ENCODE results near the gene LANCL1.

LANCL1 gene, protein sequence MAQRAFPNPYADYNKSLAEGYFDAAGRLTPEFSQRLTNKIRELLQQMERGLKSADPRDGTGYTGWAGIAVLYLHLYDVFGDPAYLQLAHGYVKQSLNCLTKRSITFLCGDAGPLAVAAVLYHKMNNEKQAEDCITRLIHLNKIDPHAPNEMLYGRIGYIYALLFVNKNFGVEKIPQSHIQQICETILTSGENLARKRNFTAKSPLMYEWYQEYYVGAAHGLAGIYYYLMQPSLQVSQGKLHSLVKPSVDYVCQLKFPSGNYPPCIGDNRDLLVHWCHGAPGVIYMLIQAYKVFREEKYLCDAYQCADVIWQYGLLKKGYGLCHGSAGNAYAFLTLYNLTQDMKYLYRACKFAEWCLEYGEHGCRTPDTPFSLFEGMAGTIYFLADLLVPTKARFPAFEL

DNA sequence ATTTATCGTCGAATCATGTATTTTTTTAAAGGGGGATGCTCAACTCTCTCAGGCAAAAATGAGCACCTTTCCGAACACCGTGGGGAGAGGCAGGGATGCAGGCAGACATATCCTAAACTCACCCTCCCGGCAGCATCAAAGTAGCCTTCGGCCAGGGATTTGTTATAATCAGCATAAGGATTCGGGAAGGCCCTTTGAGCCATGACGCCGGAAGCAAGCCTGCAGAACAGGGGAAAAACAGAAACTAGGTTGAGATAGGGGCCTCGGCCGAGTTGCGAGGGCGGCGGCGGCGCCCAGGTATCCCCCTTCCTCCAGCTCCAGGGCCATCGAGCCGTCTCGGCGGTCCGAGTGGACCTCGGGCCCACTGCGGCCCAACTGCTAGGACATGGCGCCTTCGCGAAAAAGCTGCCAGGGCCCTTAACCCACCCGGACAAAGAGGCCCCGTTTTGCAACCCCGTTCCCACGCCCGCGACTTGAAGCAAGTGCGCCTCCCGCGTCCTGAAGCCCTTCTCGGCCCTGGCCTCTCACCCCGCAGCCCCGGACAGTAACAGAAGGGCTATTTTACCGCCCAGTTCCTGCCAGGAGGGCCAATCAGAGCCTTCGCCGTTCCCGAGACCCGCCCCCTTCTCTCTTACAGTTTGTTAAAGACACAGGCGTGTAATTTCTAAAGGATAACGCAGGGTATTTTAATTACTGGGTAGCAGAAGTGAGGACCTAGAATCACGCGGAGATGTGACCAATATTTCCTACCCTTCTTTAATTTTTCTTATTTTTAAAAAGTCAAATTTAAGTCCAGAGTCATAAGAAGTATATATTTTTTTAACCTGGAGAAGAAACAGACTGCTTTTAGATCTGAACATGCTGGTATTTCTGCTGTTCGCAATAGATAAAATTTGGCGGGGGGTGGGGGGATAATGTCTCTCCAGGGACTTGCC lies at the start of gene LANCL1:
Gene LANCL1 (minus strand): TSS at position 566 of the 935 bp plus-strand sequence. CDS start 363 bp downstream, at position 203.
- peak; percentile 78 for DNase-seq (ENCODE audit: low spot score)

DNA sequence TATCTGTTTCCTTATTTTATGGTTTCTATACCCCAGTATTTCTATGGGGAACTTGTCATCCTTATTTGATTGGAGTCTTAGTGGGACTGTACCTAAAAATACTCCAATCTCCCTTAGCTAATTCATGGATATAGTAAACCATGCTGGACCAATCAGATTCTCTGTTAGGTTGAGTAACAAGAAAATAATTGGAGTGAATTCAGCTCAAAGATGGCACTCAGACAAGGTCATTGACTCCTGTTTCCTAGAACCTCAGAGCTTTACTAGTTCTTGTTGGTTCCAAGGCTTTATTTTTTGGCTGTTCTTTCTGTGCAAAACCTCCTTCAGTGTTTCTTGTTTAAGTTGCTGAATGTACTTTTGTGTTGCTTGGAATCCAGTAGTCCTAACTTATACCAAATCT lies 48.0 kb upstream of the LANCL1 start:
- DNase-seq (ENCODE audit: low spot score) = no peak

DNA sequence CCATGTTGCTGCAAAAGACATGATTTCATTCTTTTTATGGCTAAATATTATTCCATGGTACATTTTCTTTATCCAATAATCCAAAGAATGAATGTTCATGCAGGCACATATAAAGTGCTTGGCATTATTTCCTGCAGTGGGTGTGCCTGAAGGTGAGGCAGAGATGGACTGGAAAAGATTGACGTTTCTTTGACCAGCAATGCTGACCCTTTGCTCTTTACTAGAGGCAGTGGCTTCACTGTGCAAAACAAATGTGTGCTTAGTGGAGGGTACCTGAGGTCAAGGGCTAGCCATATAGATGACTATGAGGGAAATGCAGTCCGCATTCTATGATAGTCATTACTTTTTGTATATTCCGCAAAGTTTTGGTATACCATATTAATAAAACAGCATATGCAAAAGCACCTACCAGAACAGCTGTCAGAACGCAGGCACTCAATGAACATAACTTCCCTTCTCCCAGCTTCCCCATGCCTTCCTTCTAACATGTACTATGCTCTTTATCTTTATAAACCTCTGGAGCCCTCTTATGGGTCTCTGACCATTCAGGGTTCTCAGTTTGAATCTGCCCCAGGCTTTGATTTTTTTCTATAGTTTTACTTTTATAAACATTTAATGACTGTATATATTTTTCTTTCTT lies 47.2 kb upstream of the LANCL1 start:
- DNase-seq (ENCODE audit: low spot score) = no peak

DNA sequence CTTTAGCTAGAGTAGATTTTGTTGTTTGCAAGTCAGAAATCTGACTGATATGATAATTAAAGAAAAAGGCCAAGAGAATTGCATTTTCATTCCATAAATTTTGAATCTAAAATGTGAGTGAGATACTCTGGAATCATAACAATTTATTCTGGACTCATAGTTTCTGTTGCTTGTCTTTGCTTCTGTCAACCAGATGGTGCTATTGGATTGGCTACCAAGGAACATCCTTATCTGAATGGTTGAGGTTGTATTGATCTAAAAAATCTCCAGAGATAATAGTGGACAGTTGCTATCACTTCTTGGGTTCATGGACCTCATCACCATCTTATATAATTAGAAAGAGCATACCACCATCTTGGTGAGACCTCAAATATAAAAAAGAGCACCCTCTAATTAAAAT lies 45.8 kb upstream of the LANCL1 start:
- DNase-seq (ENCODE audit: low spot score) = no peak

DNA sequence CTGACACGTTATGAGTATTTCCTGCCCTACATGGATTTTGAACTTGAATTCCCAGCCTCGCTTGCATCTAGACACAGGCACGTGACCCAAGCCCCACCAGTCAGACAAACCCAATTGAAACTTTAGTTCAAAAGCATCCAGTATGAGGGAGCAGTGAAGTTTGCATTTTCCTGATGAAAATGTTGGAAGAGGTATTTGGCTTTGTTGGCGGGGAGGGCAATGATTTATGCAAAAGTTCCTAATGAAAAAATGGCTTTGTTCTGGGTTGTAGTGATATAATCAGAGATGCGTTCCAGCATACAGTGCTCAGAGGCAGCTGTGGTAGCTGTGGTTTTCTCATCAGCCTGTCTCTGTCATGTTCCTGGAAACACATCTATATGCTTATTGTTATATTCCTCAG lies 43.0 kb upstream of the LANCL1 start:
- DNase-seq (ENCODE audit: low spot score) = no peak

DNA sequence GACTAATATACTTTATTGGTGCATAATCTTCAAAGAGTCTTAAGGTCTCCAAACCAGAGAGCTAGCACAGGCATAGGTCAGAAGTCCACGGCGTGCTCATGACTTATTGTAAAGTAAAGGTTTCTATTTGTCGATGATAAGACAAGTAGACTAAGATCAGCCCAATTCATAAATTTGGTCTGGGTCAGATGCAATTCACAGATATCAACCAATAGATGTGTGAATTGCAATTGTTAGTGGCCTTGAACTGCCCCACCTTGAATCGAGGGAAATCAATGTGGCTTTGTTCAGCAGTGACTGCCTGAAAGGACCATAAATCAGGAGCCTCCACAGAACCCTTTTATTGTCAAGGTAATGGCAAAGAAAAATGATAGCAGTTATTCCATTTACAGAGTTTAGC lies 40.7 kb upstream of the LANCL1 start:
- DNase-seq (ENCODE audit: low spot score) = no peak

DNA sequence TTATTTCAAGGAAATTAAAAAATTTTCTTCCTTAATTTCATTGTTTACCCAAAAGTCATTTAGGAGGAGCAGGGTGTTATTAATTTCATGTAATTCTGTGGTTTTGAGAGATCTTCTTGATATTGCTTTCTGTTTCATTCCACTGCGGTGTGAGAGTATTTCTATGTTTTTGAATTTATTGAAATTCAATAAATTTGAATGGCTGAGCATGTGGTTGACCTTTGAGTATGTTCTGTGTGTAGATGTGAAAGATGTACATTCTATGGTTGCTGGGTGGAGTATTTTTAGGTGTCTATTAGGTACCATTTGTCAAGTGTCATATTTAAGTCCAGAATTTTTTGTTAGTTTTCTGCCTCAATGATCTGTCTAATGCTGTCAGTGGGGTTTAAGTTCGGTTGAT lies 39.4 kb upstream of the LANCL1 start:
- no peak for DNase-seq (ENCODE audit: low spot score)

DNA sequence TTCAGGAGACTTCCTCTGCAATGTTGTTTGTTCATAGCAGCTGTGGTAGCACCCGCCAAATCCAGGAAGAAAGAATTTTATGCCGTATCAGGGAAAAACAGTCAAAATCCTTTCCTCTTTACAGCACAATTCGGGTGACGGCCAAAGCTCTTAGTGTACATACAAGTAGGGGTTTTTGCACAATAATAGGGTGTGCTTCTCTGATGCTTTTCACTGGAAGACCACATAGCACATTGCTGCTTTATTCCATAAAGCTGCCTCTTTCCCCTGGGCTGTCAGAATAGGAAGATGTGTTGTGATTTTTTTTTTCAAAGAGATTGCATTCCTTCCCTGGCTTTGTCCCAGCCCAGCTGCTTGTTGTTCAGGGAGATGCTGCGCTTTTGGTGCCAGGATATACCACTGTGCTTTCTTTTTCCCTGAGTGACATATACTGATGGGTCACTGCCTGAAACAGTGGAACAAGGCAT lies 27.2 kb upstream of the LANCL1 start:
- no peak for DNase-seq (ENCODE audit: low spot score)

DNA sequence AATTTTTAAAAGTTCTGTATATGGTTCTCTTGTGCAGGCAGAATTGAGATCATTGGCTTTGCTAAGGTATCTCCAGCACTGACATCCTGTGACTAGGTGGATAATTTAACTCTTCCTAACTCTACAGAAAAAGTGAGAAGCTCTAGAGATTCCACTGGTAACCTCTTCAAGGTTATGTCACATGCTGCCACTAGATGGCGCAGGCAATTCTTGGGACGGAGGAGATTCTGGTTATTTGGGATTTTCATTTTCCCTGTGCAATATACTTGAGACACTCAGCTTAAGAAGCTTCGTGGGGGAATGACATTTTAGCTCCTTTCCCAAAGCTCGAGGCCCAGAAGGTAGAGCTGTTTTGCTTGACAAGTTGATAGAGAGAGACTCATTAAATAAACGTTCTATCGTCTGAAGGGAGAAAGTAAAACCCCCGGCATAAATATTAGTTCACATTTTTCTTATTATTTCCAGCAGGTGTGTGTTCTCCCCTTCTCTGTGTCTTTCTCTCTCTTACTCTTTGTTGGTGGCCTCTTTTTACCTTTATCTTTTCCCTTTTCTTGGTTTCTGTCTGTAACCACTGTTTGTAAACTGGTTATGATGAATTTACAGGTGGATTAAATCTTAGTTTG lies 26.6 kb upstream of the LANCL1 start:
- peak; percentile 35 for DNase-seq (ENCODE audit: low spot score)

DNA sequence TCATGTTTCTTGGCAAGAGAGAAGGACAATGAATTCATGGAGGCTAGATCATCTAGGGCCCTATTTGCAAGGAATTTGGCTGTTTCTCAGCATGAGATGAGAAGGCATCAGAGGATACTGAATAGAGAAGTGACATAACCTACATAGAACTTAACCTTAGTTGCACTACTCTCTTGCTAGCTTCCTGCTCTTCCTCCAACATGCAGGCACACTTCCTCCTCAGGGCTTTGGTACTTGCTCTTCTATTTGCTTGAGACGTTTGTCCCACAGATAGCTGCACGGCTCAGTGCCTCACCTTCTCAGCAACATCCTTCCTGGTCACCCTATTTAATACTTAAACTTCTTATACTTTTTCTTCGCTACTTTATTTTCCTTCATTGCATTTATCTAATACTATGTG lies 20.0 kb upstream of the LANCL1 start:
- DNase-seq (ENCODE audit: low spot score) = no peak

DNA sequence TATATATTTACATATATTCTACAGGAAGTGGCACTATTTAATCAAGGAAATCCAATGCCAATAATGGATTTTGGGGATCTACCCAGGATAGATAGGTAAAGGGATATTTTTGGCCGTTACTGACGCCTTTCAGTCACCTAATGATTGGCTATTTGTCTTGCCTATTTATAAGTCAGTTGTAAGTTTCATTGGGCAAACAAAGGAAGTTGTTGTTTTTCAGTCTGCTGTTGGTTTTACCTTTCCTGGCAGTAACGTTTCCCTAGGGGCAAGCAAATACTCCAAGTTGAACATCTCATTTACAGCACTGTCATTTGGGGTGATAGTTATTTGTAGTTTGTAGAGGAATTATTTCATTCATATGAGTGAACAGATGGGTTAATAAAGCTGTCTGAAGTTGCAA lies 17.0 kb upstream of the LANCL1 start:
- no peak for DNase-seq (ENCODE audit: low spot score)

DNA sequence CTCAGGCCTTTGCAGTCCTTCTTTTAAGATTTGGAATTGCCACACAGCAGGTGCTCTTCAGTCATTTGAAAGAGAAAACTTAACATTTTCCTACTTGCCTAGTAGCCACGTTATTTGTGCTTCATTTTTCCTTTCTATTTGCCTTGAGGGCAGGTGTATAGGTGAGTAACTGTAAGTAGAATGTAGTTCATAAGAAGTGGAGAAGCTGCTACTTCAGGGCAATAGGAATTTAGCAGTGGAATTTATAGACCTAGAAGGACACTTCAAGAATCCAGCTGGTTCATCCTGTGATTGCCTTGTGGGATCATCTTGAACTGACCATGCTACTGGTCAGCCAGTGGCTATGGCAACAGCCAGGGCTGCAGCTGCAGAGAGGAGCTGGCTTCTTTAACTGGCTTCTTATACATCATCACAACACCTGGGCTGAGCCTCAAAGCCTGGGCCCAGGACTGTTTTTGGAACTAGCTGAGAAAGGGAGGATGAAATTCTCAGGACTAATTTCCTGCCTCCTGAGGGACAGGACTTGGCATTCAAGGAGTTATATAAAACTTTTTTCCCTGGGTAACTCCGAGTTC lies 5.1 kb upstream of the LANCL1 start:
- DNase-seq (ENCODE audit: low spot score) = no peak

DNA sequence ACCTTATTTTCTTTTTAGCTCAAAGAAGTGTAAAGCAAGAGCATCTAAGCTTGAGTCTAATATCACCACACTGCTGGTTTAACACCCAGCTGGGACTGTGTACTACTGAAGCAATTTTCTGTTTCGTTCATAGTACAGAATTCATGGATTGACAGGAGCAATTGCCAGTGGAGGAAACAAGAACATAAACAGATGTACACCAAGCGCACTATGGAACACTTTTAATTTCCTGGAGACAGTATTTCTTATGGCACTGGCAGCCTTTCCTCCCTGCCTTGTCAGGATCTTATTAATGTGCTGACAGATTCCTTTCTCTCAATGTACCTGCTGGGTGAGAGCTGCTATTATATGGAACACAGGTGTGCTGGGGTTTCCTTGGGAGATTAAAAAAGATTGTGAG lies 4.2 kb upstream of the LANCL1 start:
- no peak for DNase-seq (ENCODE audit: low spot score)

DNA sequence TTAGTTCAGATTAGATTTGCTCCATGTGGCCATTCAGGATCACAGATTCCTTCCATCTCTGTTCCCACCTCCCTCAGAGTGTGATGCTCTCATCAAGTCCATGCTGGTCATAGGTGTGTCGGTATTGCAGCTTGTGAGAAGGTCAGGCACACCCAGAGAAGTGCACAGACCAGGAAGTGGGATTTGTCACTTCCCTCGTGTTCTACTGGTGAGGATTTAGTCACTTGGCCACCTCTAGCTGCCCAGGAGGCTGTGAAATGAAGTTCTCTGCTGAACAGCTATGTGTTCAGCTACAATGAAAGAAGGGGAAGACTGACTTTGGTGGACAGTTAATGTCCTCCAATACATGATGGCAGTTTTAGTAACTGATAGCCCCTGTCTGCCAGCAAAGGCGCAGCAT lies 3.5 kb upstream of the LANCL1 start:
- no peak for DNase-seq (ENCODE audit: low spot score)

DNA sequence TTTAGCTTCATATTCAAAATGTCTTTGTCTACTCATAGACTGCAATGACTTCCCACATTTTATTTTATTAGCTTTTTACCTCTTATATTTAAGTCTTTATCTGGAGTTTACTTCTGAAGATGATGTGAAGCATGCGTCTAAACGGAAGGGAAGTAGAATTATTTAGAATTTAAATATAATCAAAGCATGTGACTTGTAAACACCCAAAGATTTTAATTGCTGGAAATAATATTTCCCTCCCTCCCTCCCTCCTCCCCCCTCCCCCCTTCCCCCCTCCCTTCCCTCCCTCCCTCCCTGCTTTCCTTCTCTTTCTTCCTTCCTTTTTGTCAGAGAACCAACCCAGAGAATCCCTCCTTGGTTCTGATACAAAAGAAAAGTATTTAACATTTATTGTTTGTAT lies 2.1 kb upstream of the LANCL1 start:
- no peak for DNase-seq (ENCODE audit: low spot score)

DNA sequence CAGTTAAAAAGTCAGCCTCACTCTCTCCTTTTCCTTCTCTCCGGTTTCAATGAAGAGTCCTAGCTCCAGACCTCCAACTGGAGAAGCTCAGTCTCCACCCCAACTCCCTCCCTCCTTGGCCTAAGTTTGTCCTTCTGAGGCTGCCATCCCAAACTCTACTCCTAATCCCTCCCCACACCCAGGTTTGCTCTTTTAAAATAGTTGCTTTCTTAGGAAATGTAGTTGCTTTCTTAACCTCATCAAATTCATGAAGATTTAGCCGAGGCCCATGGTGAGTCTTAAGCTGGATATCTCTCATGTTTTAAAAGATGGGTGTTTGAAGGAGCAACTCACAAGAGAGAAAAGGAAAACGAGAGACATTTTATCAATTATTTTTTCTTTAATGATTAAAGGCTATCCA lies 937 bp upstream of the LANCL1 start:
- no peak for DNase-seq (ENCODE audit: low spot score)

DNA sequence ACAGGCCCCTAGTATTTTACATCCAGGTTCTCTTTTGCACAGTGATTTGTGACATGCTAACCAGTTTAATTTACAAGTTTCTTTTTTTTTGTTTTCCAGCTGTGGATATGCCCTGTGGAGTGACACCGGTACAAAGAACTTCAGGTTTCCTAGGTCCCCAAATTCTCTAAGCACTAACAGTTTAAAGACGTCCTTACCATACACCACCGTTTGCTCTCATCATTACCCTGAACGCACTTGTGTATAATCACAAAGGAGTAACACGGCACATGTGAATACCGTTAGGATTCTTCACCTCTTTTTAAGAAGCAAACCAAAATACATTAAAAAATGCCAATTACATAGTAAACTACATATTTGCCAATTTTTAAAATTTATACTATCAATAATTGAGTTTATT lies 853 bp downstream of the LANCL1 start:
- no peak for DNase-seq (ENCODE audit: low spot score)

DNA sequence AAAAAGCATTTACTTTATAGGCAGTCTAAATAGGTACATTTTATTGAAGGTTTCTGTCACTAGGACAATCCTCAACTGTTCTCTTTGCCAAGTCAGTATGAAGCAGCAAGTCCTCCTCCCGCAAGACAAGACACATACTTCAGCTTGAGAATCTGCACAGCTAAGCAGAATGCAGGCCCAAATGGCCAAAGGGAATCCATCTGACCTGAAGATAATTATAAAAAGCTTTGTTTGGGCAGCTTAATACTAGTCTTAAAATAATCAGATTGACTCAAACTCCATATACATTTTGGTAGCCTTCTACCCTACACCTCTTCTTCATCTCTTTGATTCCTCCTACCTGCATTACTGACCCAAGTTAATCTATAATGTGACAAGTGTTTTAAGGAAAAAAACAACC lies 1.8 kb downstream of the LANCL1 start:
- DNase-seq (ENCODE audit: low spot score) = no peak

DNA sequence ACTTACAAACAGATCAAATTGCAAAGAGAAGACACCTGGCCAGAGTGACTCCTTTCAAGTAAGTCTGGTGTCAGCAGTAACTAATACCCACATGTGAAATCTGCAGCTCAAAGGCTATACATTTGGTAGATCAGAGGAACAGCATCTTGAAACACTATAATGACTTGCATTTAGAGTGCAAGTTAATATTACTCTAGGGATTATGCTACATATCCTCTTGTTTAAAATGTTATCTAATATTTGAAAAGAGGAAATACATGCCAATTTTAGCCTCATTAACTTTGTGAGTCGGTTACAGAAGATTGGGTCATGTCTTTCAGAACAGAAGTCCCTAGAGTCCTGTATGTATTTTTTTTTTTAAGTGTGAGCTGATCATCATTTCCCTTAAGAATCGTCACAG lies 15.2 kb downstream of the LANCL1 start:
- DNase-seq (ENCODE audit: low spot score) = no peak

DNA sequence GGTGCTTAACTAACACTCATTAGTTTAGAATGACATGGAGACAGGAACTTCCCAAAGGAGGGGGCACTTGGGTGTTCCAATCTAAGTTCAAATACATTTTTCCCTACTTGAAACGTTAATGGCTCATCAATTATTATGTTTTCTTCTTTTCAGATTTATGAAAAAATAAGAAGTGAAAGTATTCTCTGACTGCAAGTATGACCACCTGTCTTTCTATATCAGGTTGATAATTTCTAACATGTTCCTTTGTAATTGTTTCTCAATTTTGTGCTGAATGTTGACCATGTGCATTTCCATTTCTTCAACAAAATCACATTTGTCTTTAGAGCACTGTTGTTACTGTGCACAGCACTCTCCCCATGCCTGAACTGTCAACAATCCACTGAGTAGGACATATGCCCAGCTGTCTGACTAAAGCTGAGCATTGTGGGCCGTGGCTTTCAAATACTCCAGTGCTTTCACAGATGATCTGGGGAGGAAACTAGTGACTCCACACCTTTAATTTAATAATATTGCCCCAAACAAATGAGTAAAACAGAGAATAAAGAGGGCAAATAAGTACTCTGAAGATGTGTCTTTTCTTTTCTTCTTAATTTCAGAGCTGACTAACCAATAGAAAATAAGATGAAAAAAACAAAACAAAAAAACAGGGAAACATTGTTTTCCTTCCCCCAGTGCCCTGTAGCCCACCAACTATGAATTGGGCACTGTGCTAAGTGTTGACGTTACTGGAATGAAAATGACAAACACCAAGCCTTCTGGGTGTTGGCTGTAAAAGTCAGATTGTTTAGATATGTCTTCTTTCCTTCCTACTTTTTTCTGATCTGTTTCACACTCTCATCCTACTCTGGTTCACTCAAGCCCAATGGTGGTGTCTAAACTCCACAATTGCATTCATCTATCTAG lies 16.0 kb downstream of the LANCL1 start:
- no peak for DNase-seq (ENCODE audit: low spot score)

DNA sequence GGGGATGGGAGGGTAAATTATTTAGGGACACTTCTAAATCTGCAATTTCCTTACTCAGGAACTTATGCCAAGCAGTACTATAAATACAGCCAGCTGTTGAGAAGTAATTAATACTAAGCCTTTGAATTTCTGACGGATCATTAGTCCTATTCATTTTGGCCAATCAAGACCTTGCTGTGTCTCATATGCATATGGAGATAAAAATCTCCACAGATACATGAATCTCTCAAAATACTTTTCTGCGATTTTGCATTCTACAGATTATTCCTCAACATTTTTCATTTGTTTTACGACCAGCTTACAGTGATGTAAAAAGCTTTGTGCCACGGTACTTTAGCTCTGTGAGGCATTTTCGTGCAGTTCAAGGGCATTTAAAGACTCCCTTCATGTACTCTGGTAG lies 16.7 kb downstream of the LANCL1 start:
- DNase-seq (ENCODE audit: low spot score) = no peak

Data from hematopoietic multipotent progenitor cell treated with erythropoietin and hydrocortisone succinate and interleukin-3 and kit ligand, for 17 days (in vitro differentiated cells).